ENCODE measurements around the gene SIAH3.
"Not testable (repeated sequence)": the region's sequence is repeated elsewhere in the genome, so short reads cannot be mapped to it uniquely, and the experiment has no call there.

SIAH3 gene

DNA sequence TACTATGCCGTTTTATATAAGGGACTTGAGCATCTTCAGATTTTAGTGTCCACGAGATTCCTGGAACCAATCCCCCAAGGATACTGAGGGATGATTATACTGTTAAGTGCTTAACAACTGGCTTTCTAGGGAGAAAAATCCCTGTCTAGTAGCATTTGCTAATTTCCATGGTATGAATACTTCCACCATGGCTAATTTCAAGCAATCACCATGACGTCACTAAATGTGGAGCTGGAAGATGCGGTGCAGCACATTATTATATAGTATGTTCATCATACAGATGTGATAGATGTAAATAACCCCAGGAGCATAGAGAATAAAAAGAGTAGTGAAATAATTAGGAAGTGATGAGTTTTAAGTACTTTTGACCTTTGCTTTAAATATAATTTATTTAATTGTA is 72.7 kb downstream of the SIAH3 start:
- DNase-seq = no peak

DNA sequence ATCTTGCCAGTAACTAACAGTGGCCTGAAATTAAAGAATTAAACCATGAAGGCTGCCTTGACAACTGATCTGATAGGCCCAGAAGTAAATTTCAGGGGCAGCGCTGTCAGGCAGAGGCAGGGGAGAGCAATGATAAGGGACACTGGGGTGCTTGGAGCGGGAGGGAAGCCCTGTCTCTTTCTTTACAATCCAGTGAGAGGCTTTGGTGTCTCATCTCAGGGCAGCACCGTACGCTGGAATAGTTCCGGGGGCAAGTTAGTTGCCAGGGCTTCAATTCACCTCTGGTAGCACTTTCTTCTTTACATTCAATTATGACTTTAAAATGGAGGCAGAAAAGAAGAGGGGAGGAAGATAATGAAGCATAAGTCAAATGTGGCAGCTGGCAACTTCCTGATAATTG is 74.8 kb downstream of the SIAH3 start:
- DNase-seq = no peak

DNA sequence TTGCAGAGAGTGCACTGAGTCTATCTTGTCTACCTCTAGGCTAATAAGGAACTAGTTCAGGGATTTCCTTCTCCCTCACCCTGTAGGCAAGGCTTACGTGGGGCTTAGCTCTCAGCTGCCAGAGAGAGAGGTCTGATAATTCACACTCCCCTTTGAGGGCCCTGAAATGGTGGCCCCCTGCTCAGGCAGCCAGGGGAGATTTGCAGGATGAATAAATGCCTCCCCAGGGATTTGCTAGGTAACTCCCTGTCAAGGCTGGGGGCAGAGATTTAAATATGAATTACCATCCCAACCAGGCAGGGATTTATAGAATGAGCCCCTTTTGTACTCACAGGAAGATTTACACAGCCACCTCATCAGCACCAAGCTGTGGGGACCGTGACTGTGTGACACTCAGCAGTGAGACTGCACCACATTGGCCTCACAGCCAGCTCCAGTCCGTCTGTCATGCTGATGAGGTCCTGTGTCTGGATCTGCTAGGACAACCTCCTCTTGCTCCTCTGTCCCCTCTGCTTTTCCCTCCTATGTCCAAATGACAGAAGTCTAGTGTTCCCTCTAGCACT is 76.1 kb downstream of the SIAH3 start:
- DNase-seq = no peak

DNA sequence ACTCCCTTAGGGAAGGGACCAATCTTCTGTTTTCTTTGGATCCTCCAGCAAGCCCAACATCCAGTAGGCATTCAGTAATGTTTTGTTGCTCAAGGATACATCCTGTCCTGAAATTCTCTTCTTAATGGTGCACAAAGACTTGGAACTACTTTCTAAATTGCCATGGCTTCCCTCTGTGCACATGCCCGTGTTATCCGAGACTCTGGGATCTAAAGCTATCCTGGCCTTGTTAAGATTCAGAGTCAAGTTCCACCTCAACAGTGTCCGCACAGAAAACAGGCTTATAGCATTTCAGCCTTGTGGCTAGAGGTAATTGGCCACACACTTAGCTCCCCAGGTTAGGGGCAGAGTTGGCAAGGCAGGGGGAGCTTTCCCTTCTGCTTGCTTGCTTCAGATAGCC is 77.6 kb downstream of the SIAH3 start:
- DNase-seq = no peak

DNA sequence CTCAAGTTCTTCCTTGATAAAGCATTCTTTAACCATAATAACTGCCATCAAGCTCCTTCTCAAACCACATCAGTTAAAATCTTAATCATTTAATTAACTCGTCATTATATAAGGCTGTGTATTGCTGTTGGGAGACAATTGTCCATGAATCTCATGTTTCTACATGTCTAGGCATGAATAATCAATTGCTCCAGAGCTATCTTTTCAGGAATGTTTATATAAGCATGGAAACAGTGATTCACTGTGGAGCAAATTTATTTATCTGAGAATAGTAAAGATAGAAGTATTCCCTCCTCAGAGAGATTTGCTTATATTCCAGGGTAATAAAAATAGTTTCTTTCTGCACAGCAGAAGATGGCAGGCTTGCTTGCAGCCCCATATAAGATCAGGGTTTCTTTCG is 78.3 kb downstream of the SIAH3 start:
- DNase-seq = no peak

DNA sequence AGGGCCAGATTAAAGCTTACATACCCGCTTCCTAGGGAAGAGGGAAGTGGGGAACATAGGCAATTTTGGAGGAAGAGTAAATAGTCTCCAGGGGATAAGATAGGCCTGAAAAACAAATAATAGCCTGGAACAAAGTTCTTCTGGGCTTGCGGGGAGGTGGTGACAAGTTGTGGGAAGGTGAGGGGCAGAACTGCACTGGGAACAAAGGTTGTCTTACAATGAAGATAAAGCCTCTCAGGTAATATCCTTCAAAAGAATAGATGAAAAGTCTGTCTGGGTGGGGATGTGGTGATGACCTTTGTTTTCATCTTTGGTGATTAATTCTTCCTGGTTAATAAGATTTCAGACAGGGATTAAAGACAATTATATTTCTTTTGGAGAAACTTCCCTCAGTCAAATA is 80.7 kb downstream of the SIAH3 start:
- no peak for DNase-seq

DNA sequence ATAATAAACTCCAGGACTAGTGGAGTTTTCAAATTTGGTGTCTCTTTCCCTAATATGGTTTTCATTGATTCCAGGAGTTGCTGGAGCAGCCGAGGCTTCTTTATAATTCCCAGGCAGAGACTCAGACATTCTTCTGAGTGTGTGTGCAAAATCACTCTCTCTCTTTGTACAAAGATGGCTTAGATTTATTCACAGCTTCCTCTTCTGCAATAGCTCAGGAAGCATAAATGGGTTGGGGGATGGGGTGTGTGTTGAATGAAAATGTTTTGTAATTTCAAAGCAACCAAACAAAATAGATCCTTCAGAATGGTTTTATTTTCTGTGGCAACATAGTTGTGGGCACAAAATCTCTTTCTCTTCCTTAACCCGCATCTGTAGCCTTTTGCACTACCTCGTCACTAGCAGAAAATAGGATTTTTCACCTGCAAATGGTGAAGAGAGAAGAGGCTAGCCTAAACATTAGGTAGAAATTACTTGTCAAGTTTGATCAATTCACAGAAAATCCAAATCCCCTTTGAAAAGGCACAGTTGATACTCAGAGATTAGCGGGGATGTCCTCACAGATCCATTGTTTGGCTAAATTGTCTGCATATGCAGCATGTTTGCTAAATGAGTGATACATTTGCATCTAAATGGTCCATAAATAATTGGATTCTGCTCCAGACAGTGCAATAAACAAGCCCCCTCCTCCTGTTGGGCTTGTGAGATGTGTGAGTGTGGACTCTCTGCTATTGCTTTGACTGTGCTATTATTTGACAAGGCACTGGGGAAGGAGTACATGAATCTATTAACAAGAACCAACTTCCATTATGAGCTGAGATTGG is 82.7 kb downstream of the SIAH3 start:
- DNase-seq = no peak

DNA sequence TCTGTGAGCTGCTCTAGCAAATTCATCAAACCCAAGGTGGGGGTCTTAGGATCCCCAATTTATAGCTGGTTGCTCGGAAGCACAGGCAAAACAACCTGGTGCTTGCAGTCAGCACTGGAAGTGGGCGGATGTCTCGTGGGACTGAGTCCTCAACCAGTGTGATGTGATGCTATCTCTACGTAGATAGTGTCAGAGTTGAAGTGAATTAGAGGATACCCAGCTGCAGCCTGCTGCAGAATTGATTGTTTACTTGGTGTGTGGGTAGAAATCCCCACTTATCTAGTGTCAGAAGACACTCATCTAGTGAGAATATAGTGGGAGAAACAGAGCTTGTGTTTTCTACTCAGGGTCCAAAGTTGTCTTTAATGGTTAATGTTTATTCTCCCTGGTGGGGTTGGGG is 86.1 kb downstream of the SIAH3 start:
- no peak for DNase-seq

DNA sequence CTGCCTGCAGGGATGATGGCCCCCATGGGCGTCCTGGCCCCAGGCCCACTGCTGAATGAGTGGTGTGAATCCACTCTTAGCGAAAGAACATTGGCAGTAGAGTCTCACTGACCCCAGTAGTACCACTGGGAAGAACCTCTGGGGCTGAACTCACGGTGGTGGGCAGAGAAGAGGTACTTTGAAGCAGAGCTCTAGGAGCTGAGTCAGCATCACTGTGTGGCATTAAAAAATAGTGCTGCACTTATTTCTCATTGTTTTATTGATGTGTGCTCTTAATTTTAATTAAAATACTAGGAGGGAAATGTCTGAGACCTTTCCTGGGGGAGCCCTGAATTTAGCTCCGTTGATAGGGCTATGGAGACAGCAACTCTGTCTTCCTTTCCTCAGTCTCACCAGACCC is 88.1 kb downstream of the SIAH3 start:
- no peak for DNase-seq

DNA sequence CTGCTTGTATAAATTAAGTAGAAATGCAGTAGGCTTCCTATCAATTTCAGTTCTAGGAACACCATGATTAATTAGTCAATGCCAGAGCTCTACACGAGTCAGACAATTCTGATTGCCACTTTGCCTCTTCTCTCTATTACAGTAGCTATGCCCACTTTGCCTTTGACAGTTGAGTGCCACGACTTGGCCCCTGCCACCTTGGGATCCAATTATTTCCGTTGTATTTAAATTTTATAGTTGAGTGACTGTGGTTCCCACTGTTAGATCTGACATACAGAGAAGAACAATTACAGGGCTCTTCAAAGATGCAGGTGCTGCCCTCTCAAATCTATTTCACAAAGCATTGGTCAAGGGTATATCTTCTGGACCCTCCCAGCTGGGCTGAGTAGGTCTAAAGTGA is 94.0 kb downstream of the SIAH3 start:
- not testable (repeated sequence) for DNase-seq

DNA sequence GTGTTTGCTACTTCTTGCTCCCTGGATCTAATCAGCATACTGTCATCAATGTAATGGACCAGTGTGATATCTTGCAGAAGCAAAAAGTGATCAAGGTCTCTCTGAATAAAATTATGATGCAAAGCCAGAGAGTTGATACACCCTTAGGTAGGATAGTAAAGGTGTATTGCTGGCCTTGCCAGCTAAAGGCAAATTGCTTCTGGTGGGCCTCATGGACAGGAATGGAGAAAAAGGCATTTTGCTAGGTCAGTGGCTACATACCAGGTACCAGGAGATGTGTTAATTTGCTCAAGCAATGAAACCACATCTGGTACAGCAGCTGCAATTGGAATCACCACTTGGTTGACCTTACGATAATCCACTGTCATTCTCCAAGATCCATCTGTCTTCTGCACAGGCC is 95.1 kb downstream of the SIAH3 start:
- DNase-seq = not testable (repeated sequence)

DNA sequence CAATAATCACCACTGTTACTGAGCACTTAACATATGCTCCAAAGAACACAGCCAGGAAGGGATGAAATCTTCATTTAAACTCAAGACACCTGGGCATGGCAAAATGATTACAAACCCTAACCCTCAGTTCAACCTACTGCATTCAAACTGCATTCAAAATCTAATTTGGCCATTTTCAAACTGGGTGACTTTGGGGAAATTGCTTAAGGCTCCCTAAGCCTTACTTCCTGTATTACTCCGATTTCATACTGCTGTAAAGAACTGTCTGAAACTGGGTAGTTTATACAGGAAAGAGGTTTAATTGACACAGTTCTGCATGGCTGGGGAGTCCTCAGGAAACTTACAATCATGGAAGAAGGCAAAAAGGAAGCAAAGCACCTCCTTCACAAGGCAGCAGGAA is 99.0 kb downstream of the SIAH3 start:
- no peak for DNase-seq

DNA sequence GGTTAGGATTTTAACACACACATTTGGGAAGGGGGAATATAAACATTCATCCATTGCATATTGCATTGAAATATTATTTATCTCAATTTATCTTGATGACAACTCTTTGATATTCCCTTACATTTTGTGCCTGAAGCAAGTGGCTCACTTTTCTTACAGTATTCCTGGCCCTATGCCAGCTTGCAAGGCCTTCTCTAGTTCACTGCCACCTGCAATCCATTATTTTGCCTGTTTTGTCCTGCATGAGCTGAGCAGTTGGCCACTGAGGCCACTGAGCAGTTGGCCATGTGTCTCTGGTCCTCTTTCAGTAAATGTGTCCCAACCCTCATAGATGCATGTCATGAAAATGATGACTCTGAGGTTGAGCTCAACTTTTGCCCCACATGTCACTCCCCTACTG is 99.7 kb downstream of the SIAH3 start:
- no peak for DNase-seq

DNA sequence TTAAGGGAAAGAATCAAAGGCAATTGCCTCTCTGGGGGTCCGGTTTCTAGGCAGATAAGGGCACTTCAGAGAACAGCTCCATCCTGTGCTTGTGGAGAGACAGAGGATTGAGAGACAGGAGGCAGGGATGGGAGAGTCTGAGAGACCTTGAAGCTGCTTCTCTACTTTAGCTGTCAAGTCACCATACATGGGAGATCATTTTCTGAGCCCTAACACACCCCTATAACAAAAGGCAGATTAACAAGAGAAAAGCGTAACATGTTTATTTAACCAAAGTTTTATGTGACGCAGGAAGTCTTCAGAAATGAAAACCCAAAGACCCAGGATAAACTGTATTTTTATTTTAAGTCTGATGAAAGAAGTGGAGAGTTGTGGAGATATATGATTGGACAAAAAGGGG is 101.0 kb downstream of the SIAH3 start:
- no peak for DNase-seq

DNA sequence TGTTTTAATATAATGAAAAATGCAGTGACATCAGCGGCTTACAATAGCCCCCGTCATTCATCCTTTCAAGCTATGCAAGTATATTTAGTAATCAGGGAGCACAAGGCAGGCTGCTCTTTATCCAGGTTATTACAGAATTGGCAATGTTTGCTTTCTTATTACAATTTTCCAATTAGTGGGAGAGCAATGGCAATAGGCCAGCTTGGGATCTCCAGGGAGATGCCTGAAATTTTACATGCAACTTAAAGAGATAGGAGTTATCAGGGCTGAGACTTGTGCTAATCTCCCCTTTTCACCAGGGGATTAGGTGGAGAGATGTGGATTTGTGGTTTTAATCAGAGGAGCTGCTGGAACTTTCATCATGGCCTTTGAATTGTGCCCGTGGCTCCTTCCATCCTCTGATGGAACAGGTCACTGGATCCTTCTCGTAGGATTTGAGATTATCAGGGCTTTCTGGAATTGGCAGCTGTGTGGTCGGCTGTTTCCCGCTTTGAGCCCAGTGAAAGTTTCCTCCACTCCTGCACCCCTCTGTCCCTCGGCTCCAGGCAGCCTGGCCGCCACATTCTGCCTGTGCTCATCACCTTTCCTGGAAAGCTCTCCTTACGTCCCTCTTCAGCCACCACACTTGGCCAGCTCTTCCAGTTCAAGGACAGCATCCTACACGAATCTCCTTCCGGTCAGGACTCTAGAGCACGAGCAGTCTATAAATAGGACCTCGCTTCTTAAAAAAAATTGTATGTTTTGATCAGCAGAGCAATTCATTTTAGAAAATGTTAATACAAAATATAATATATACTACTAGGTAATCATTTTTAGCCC is 102.4 kb downstream of the SIAH3 start:
- DNase-seq = peak; percentile 65

DNA sequence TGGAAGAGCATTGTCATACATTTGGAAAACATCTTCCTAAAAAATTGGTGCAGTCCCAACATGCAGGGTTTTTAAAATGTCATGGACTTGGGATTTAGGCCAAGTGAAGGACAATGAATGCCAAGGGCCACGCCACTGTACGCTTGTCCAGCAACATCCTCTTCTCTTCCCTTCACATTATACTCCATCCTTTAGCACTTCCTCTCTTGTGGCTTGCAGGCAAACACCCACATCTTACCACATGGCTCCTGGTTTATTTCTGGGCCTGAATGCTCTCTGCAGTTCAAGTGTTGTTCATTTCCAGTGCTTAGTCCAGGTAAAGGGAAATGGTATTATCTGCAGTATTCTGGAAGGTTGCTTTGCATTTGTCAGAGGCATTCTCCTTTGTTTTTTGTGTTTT is 104.5 kb downstream of the SIAH3 start:
- DNase-seq = no peak

DNA sequence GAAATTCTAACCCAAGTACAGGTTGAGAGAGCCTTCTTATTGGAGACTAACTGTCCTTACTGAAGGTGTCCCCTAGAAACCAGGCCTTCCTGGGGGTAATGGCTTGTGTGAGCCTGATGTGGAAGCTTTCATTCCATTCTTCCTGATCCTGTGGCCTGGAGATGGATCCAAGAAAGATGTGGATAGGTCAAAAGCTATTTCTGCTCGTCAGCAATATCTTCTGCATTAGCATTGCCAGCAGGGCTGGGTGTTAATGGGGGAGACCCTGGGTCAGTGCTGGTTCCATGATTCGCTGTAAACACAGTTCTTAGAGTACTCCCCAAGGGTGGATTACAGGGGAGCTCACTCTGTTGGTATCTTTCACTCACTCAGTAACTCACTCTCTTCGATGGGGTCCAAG is 106.6 kb downstream of the SIAH3 start:
- no peak for DNase-seq

DNA sequence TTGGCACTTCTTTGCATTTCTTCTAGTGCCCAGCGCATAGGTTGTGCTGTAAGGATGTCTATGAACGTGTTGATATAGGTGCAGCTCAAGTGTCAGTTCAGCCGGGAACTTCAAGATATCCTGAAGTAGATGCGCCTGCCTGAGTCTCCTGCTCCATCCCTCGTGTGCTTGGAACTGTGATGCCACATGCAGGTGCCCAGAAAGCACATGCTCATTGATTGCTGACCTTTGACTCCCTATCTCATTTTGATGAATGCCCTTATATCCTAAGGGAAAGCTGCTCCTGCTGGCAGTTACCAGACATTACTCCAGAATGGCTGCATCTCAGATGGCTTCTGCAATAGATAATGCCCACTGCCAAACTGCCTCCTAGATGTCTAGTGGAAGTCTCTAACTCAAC is 108.6 kb downstream of the SIAH3 start:
- DNase-seq = no peak

DNA sequence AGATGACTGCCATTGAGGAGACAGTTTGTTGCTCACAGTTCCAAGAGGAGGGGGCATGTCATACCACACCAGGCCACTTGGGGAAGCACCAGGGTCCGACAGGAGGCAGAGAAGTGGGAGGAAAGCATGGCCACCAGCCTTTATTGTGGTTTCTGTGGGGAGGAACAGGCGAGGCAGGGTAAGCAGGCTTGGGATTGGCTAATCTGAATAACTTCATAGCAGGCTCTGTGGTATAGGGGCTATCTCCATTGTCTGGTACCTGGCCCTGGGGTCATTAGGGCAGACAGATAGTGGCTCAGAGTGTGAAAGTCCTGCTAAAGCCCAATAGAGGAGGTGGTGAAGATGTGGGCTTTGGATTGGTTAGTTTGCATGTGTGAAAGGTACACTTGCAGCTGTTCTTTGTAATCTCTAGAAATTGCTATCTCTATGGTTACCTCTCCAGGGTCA is 114.0 kb downstream of the SIAH3 start:
- no peak for DNase-seq

DNA sequence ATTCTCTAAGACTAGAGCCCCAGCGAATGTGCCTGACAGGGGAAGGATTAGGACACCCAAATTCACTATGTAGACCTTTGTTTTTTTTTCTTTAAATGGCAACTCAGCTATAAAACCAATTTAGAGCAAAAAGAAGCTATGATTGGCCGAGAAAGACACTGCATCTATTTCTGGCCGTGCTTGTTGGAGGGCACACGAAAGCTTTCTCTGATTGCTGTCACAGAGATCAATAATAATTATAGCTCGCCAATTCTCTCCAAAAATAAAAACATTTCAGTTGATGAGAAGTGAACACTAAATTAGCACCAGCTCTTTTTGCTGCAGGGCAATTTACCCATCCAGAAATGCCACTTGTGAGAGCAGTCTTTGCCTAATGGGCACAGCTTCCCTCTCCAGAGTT is 118.2 kb downstream of the SIAH3 start:
- DNase-seq = no peak

DNA sequence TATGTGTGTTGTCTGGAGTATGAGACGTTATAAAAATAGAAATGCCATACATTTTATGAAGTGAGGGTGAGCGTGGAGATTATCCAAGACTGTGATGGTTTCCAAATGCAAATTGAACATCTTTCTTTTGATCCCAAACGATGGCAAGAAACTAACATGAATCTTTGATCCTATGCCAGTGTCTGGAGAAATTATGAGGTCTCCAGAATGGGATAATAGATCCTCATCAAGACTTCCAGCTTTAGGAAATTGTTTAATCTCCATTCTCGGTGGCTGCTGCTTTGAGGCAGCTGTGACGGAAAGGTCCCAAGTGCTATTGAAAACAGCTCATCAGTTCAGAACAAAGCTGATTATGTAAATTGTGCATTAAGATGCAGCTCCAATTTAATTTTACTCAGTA is 118.6 kb downstream of the SIAH3 start:
- DNase-seq = no peak

DNA sequence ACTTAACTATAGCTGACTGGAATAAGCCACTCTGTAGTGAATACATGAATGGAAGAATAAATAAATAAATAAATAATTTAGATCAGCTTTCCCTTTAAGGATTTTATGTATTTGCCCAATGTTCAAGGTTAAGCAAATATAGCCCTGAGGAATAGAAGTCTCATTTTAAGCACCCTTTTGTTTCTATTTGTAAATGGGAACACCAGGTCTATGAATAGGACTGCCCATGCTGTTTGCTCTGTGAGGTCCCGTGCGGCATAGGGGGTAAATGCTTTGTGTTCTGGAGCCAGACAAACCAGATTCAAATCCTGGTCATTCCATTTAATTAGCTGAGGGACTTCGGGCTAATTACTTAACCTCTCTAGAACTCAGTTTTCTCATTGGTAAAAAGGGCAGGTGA is 120.1 kb downstream of the SIAH3 start:
- no peak for DNase-seq

DNA sequence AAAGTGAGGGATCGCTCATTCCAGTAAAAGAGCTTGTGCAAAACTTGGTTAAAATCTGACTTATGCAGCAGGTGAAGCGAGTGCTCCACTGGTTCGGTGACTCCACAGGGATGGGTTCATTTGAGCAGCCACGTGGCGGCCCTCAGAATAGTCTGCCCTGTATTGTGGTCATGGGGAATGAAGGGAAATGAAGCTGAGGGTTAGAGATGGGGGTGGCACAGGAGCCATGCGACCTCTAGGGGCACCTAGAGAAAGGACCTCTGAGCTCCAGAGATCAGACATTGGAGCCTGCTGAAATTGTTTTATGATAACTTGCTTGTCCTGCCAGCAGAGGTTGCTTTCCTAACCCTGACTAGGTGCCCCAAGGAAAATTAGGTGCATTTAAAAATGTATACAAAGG is 122.8 kb downstream of the SIAH3 start:
- DNase-seq = no peak

Data from NCI-H1092 treated with DMSO at 0.1 percent for 48 hours (cell line).